Heart left ventricle (tissue), 13 donors: Measurements from ENCODE around the gene CD160.

ENCODE experiments used
- CTCF ChIP-seq, 12 donors: fragments of 200-600 bp; sonication (generic) in 4 of 12; IDR thresholded peaks; one replicate each; pipeline versions ENCODE4 v1.5.0 to v1.8.0; 2018 to 2022; ENCODE audit warnings: antibody characterized with exemption in 12 of 12, mild to moderate bottlenecking in 5 of 12
- POLR2A ChIP-seq, 2 donors: fragments of 450-650 bp; IDR thresholded peaks; one replicate each; pipeline ENCODE4 v1.6.1; 2017; ENCODE audit warnings: antibody characterized with exemption in 2 of 2, mild to moderate bottlenecking in 2 of 2, moderate library complexity in 2 of 2
- donor health status: ischemic (EF 13 %, LVEDD 7.1; RV severe dilation, severe dysfunction).
- donor health status: DM: no; HTN: yes; CAD: no.
- donor health status: DM: no; HTN: no; CAD: no.
- donor health status: ischemic (EF 25% LVEDD 6.9; RV normal size, moderate dysfunction).
- donor health status: ischemic (EF 25% LVEDD 5.7; RV mildly dilated, moderate dysfunction).
- donor health status: ischemic (EF 35%, LVEDD 5.7; RV mildly dilated, moderate dysfunction).
- donor health status: nonischemic (EF 11% LVEDD 7.7; RV severe dilation, severe dysfunction).
- donor health status: DM: yes; HTN: yes; CAD: no.
- donor health status: PGD.
- donor health status: ischemic (EF 29% LVEDD 5.4; RV normal size, mild dysfunction).
- donor health status: nonischemic (EF 23%, LVEDD 6.1; RV moderate dilation, normal function).

GRCh38 chr1:145751491-145752037 is 32.3 kb downstream of the CD160 start:
- TF ChIP-seq CTCF (IDR thresholded peaks at IDR 0.05): no peak
- no peak for TF ChIP-seq POLR2A (IDR thresholded peaks at IDR 0.05)
